Measurements from ENCODE around the gene FYCO1.

The FYCO1 gene

GRCh38 chr3:45965253-45965652 is 30.4 kb downstream of the FYCO1 start:
- DNase-seq (ENCODE audit: low spot score): no peak

- no peak for DNase-seq (ENCODE audit: low spot score)
Measured at GRCh38 chr3:45964139-45964538, 31.5 kb downstream of the FYCO1 start.

GRCh38 chr3:45962033-45962432 is 33.6 kb downstream of the FYCO1 start:
- no peak for DNase-seq (ENCODE audit: low spot score)

- DNase-seq (ENCODE audit: low spot score): no peak
Measured at GRCh38 chr3:45960289-45960688, 35.3 kb downstream of the FYCO1 start.

- no peak for DNase-seq (ENCODE audit: low spot score)
Measured at GRCh38 chr3:45959201-45959600, 36.4 kb downstream of the FYCO1 start.

DNA sequence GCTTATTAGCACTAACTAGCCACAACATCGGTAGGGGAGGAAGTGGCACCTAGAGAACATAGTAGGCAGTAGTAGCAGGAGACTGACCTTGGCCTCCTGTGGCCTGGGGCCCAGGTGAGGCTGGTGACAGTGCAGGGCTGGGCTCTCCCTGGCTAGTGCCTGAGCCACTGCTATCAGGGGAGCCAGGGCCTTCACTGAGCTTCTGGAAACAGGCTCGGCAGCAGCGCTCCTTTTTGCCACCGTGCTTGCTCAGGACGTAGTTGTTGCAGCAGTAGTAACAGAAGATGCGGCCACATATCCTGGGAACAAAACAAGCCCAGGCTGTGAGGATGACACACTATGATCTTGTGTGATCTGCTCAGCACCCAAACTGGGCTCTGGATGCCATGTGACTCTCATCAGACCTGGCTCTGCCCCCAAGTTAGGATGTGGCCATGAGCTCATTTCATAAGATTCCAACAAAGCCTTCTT is 37.3 kb downstream of the FYCO1 start:
- DNase-seq (ENCODE audit: low spot score): peak; percentile 84

GRCh38 chr3:45957586-45957985 is 38.0 kb downstream of the FYCO1 start:
- DNase-seq (ENCODE audit: low spot score): no peak

DNA sequence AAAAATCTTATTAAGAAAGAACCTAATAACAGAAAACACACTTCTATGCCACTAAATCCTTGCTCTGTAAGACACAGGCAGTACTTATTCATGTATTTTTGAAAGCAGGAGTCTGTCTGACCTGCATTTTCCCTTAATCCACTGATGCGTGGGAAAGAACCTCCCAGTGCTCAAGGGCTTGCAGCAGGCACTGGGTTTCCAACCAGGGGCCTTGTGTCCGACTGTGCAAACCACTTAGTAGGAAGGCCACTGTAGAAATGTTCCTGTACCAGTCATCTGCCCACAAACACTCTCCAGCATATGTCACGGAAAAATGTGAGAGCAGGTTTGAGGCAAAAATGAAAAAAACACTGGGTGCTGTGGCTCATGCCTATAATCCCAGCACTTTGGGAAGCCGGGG is 39.9 kb downstream of the FYCO1 start:
- DNase-seq (ENCODE audit: low spot score): no peak

DNA sequence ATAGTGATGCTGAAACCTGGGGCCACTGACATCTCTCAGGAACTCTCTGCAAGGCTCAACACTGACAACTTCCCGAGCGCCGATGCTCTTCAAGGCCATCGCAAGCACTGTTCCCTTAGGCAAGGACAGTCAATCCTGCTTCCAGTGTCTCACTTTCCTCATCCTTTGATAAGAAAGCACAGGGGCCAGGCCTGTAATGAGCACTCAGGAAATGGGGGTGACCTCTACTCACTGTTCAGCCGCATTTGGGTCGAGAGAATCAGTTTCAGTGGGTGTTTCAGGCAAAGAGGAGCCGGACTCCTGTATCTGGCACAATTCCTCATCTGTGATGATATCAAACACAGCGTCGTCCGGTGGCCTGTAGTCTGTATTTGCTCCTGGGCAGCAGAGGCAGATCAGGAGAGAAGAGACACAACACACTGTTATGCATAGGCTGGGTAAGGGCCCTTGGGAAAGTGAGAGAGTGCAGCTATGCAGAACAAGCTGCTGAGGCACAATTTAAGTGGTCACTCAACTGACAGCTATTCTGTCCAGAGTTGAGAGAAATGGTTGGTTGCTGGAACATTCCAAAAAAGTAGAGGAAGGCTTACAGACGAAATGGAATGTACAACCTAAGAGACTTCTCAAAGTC is 40.5 kb downstream of the FYCO1 start:
- no peak for DNase-seq (ENCODE audit: low spot score)

GRCh38 chr3:45954306-45954705 is 41.3 kb downstream of the FYCO1 start:
- DNase-seq (ENCODE audit: low spot score): no peak

GRCh38 chr3:45953536-45953935 is 42.1 kb downstream of the FYCO1 start:
- no peak for DNase-seq (ENCODE audit: low spot score)

- no peak for DNase-seq (ENCODE audit: low spot score)
Measured at GRCh38 chr3:45952456-45952855, 43.2 kb downstream of the FYCO1 start.

DNA sequence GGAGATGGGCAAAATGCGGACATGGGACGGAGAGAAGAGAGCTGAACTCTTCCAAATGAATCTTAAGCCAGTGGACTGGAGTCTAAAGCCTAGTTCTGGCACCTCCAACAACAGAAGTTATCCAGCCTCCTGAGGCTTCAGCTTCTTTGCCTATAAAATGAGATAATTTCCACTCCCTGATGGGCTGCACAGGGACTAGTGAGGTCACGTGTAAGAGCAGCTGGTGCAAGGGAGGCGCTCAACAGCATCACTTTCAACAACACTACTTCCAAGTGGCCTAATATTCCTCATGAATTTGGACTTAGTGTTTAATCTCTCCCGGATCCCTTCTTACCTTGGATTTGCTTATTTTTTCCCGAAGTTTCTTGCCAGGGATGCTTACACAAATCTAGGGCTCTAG is 43.7 kb downstream of the FYCO1 start:
- no peak for DNase-seq (ENCODE audit: low spot score)

- DNase-seq (ENCODE audit: low spot score): no peak
Measured at GRCh38 chr3:45950686-45951600, 44.7 kb downstream of the FYCO1 start.

DNA sequence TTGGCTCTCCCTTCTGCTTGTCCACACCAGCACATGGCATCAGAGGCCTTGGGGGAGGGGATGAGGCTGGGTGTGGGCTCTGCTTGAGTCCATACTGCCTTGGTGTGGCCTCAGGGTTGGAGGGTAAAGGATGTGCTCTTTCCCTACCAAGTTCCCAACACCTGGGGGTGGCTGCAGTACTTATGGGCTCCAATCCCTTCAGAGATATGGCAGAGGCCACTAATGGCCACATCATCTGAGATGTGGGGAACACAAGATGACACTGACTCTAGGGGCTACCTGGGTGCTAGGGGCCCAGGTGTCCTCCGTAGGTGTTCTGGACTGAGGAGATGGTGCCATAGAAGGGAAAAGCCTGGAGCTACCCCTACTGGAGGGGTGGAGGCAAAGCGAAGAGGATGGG is 45.5 kb downstream of the FYCO1 start:
- no peak for DNase-seq (ENCODE audit: low spot score)

DNA sequence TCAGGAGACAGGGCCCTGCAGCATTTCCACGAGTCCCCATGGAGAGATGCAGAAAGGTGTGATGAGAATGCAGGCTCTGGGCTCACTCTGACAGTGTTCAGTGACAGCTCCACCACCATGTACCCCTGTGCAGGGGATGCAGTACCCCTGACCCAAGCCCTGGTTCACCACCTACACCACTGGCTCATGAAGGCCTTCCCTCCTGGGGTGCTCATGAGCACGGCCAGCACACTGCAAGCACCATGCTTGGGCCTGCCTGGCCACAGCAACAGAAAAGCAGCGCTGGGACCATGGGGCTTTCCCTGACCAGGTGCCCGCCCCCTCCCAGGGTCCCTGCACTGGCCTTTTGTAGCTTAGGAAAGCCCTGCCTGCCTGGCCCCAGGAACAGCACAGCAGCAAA is 46.2 kb downstream of the FYCO1 start:
- no peak for DNase-seq (ENCODE audit: low spot score)

GRCh38 chr3:45948881-45949280 is 46.7 kb downstream of the FYCO1 start:
- no peak for DNase-seq (ENCODE audit: low spot score)

DNA sequence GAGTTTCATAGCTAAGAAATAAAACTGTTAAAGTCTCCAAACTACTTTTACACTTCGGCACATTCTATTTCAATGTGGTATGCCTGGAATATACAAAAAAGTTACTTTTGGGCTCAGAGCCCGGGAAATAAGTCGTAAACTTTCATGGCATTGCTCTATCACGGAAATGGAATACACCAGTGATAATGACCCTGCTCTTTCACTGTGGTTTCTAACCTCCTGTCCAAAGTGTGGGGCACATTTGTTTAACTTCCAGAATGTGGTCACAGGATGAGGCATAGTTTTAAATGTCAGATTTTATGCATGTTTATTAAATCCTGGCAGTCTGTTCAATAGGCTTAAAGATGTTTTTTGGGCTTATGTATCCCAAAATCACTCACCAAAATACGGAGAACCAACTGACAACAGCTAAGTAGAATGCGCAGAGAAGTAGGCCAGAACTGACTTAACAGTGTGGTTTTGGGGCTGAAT is 47.3 kb downstream of the FYCO1 start:
- peak; percentile 88 for DNase-seq (ENCODE audit: low spot score)

GRCh38 chr3:45947361-45947760 is 48.3 kb downstream of the FYCO1 start:
- DNase-seq (ENCODE audit: low spot score): no peak

GRCh38 chr3:45946875-45947274 is 48.7 kb downstream of the FYCO1 start:
- DNase-seq (ENCODE audit: low spot score): no peak

- no peak for DNase-seq (ENCODE audit: low spot score)
Measured at GRCh38 chr3:45946307-45946706, 49.3 kb downstream of the FYCO1 start.

- no peak for DNase-seq (ENCODE audit: low spot score)
Measured at GRCh38 chr3:45944830-45945620, 50.6 kb downstream of the FYCO1 start.

Measured in AG20443 (cell line).